B cell (primary cell): Measurements from ENCODE around the gene C12orf57.

Experiments used
- EZH2 ChIP-seq: IDR thresholded peaks from 2 replicates; pipeline ENCODE4 v1.6.1; 2012; ENCODE audit warnings: borderline replicate concordance, low read depth, mild to moderate bottlenecking, moderate library complexity, low read length; ENCODE audit not compliant: insufficient read depth, poor library complexity, severe bottlenecking
- TF ChIP-seq, protein P1 (sequence below): fragments of 200-600 bp; IDR thresholded peaks from one replicate; pipeline ENCODE4 v1.8.0; 2022; ENCODE audit warnings: antibody characterized with exemption, mild to moderate bottlenecking

DNA sequence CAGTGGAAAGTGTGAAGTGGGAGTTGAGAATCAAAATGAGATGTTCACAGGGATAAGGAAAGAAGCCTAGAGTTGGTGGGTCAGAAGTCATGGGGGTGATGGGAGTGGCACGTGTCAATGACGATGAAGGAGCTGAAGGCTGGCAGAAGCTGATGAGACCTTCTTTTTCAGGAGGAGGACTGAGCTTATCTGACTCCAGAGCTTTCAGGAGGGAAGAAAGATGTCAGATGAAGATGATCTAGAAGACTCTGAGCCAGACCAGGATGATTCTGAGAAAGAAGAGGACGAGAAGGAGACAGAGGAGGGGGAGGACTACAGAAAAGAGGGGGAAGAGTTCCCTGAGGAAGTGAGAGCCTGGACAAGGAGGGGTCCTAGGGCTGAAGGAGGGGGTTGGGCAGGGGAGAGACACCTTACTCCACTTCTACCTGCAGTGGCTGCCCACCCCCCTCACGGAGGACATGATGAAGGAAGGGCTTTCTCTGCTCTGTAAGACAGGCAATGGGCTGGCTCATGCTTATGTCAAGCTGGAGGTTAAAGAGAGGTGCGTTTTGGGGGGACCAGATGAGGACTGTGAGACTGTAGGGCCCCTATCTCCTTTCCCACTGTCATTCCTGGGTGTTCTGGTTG is 38.3 kb upstream of the C12orf57 start:
- TF ChIP-seq, protein P1, sequence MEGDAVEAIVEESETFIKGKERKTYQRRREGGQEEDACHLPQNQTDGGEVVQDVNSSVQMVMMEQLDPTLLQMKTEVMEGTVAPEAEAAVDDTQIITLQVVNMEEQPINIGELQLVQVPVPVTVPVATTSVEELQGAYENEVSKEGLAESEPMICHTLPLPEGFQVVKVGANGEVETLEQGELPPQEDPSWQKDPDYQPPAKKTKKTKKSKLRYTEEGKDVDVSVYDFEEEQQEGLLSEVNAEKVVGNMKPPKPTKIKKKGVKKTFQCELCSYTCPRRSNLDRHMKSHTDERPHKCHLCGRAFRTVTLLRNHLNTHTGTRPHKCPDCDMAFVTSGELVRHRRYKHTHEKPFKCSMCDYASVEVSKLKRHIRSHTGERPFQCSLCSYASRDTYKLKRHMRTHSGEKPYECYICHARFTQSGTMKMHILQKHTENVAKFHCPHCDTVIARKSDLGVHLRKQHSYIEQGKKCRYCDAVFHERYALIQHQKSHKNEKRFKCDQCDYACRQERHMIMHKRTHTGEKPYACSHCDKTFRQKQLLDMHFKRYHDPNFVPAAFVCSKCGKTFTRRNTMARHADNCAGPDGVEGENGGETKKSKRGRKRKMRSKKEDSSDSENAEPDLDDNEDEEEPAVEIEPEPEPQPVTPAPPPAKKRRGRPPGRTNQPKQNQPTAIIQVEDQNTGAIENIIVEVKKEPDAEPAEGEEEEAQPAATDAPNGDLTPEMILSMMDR: no peak
- no peak for TF ChIP-seq EZH2
